Tibial artery (tissue), 4 donors: Measurements from ENCODE around the gene WDR73.
A peak's percentile ranks its signal among the peaks of the same experiment; 100 is the strongest.

ENCODE experiments used
- DNase-seq, 2 donors: peaks; one replicate each; pipeline ENCODE4 v3.0.0-alpha.2; 2019
- H3K27ac ChIP-seq, 2 donors: fragments of 200-600 bp; sonication (generic) in 1 of 2; 1 replicate in 1 of 2; 2 replicates in 1 of 2; pipeline ENCODE4 v1.5.1; 2018 to 2019; ENCODE audit warnings: mild to moderate bottlenecking in 1 of 2
- H3K27me3 ChIP-seq, 2 donors: fragments of 200-600 bp; sonication (generic) in 1 of 2; one replicate each; pipeline versions ENCODE4 v1.5.1 to v1.6.0; 2016 to 2019
- H3K36me3 ChIP-seq, 3 donors: fragments of 200-600 bp; sonication (generic) in 2 of 3; one replicate each; pipeline ENCODE4 v1.5.1; 2016 to 2019; ENCODE audit warnings: mild to moderate bottlenecking in 2 of 3
- H3K4me1 ChIP-seq, 4 donors: fragments of 200-600 bp; sonication (generic) in 2 of 4; 1 replicate in 3 of 4; 2 replicates in 1 of 4; pipeline ENCODE4 v1.5.1; 2016 to 2019
- H3K4me3 ChIP-seq, 2 donors: fragments of 200-600 bp; sonication (generic) in 1 of 2; 1 replicate in 1 of 2; 2 replicates in 1 of 2; pipeline ENCODE4 v1.5.1; 2018 to 2019; ENCODE audit warnings: mild to moderate bottlenecking in 2 of 2
- H3K9me3 ChIP-seq, 3 donors: fragments of 200-600 bp; sonication (generic) in 1 of 3; one replicate each; pipeline ENCODE4 v1.5.1; 2016 to 2019
- CTCF ChIP-seq, 2 experiments: fragments of 200-600 bp in 1 of 2; fragments of 450-650 bp in 1 of 2; IDR thresholded peaks; one replicate each; pipeline ENCODE4 v1.5.1; 2017 to 2019; ENCODE audit warnings: antibody characterized with exemption in 2 of 2, mild to moderate bottlenecking in 1 of 2, moderate library complexity in 1 of 2
- intact Hi-C: fragments of 100-400 bp; cut with DNase I; formaldehyde crosslinking; loops from one replicate; pipeline ENCODE4 v1.15.0; 2023; ENCODE audit warnings: low total_unique reads

WDR73 gene

GRCh38 chr15:84598993-84599392, 55.1 kb downstream of the WDR73 start:
- Histone ChIP-seq H3K36me3 (peaks cover 0 to 4% (median 1%) of the 10 kb centered on the region in 3 donors), H3K27ac (no peak overlapping the region), H3K9me3 (no peaks in the 10 kb centered on the region), H3K27me3 (no peaks in the 10 kb centered on the region), H3K4me3 (no peak overlapping the region), H3K4me1 (peaks cover 0 to 16% (median 5%) of the 10 kb centered on the region in 4 donors)
- DNase-seq, result no peak
- peak; percentile 42 to 49 for TF ChIP-seq CTCF (IDR thresholded peaks at IDR 0.05)
- intact Hi-C loops, result no loop called here

GRCh38 chr15:84598250-84598649, 55.8 kb downstream of the WDR73 start:
- H3K36me3 ChIP-seq, result no peaks in the 10 kb centered on the region
- no peaks in the 10 kb centered on the region for H3K9me3 ChIP-seq
- no peak overlapping the region for H3K4me3 ChIP-seq
- intact Hi-C loops, result no loop called here
- H3K27me3 ChIP-seq, result no peaks in the 10 kb centered on the region
- H3K4me1 ChIP-seq, result peaks cover 0 to 16% (median 5%) of the 10 kb centered on the region in 4 donors
- H3K27ac ChIP-seq, result no peak overlapping the region
- no peak for DNase-seq
- TF ChIP-seq CTCF (IDR thresholded peaks at IDR 0.05), result no peak

GRCh38 chr15:84597296-84597695, 56.8 kb downstream of the WDR73 start:
- intact Hi-C loops, result no loop called here
- no peaks in the 10 kb centered on the region for H3K36me3 ChIP-seq
- DNase-seq, result no peak
- H3K9me3 ChIP-seq, result no peaks in the 10 kb centered on the region
- no peak for TF ChIP-seq CTCF (IDR thresholded peaks at IDR 0.05)
- no peak overlapping the region for H3K4me3 ChIP-seq
- no peaks in the 10 kb centered on the region for H3K27me3 ChIP-seq
- H3K4me1 ChIP-seq, result peaks cover 0 to 16% (median 5%) of the 10 kb centered on the region in 4 donors
- H3K27ac ChIP-seq, result no peak overlapping the region

GRCh38 chr15:84595660-84596059, 58.4 kb downstream of the WDR73 start:
- Histone ChIP-seq H3K9me3 (no peaks in the 10 kb centered on the region), H3K4me1 (peaks cover 0 to 8% (median 0%) of the 10 kb centered on the region in 4 donors), H3K4me3 (no peak overlapping the region), H3K36me3 (no peaks in the 10 kb centered on the region), H3K27ac (no peak overlapping the region), H3K27me3 (no peaks in the 10 kb centered on the region)
- no peak for DNase-seq
- no peak for TF ChIP-seq CTCF (IDR thresholded peaks at IDR 0.05)
- intact Hi-C loops, result no loop called here

GRCh38 chr15:84594617-84595290, 59.3 kb downstream of the WDR73 start:
- Histone ChIP-seq H3K4me3 (no peak overlapping the region), H3K27ac (no peak overlapping the region), H3K27me3 (no peaks in the 10 kb centered on the region), H3K4me1 (peaks cover 0 to 3% (median 0%) of the 10 kb centered on the region in 4 donors), H3K9me3 (no peaks in the 10 kb centered on the region), H3K36me3 (no peaks in the 10 kb centered on the region)
- DNase-seq, result no peak
- intact Hi-C loops, result no loop called here
- no peak for TF ChIP-seq CTCF (IDR thresholded peaks at IDR 0.05)
